C4-2B (cell line): ENCODE measurements around the gene LMAN2L.

Source experiments
- H3K27ac ChIP-seq: fragments of 450-650 bp; 2 replicates; pipeline ENCODE4 v1.5.1; 2017
- ZFX ChIP-seq: fragments of 450-650 bp; IDR thresholded peaks from 2 replicates; pipeline ENCODE4 v1.6.1; 2017
- TF ChIP-seq, protein P1 (sequence below): fragments of 450-650 bp; conservative IDR thresholded peaks from 2 replicates; pipeline ENCODE4 v1.5.1; 2017; ENCODE audit warnings: mild to moderate bottlenecking

Gene LMAN2L, protein sequence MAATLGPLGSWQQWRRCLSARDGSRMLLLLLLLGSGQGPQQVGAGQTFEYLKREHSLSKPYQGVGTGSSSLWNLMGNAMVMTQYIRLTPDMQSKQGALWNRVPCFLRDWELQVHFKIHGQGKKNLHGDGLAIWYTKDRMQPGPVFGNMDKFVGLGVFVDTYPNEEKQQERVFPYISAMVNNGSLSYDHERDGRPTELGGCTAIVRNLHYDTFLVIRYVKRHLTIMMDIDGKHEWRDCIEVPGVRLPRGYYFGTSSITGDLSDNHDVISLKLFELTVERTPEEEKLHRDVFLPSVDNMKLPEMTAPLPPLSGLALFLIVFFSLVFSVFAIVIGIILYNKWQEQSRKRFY

DNA sequence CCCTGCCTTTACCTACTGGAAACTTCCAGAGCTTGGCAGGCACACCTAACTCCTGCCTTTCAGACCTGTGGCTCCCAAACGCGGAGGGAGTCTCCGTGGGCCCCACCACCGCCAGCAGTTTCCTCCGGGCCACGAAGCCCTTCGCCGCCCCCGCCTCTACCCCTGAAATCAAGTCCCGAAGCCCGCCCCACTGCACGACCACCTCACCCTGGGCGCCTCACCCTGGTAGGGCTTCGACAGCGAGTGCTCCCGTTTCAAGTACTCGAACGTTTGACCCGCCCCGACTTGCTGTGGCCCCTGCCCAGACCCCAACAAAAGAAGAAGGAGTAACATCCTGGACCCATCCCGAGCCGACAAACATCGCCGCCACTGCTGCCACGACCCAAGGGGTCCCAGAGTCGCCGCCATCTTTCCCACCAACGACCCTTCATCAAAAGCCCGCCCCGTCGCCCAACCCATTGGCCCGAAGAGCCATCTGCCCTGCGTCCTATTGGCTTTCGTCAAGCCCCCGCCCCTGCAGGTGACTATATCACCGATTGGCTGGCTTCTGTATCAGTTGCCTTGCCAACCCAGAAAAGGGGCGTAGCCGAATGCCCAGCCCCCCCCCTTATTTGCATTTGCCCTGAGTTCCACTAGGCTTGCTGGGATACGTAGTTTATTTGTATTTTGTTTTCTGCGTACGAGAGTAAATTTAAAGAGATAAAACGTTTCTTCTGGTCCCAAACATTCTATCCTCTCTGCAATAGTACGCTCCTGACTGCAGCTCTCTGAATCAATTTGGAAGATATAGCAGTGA, at the start of gene LMAN2L:
Gene LMAN2L, minus strand, starts transcription at position 432 of the 796 bp plus-strand sequence. Its CDS starts 24 bp downstream, at position 408.
- no peak for TF ChIP-seq ZFX
- TF ChIP-seq, protein P1, sequence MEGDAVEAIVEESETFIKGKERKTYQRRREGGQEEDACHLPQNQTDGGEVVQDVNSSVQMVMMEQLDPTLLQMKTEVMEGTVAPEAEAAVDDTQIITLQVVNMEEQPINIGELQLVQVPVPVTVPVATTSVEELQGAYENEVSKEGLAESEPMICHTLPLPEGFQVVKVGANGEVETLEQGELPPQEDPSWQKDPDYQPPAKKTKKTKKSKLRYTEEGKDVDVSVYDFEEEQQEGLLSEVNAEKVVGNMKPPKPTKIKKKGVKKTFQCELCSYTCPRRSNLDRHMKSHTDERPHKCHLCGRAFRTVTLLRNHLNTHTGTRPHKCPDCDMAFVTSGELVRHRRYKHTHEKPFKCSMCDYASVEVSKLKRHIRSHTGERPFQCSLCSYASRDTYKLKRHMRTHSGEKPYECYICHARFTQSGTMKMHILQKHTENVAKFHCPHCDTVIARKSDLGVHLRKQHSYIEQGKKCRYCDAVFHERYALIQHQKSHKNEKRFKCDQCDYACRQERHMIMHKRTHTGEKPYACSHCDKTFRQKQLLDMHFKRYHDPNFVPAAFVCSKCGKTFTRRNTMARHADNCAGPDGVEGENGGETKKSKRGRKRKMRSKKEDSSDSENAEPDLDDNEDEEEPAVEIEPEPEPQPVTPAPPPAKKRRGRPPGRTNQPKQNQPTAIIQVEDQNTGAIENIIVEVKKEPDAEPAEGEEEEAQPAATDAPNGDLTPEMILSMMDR, result no peak
- H3K27ac ChIP-seq, result peak within 1 kb of the TSS; percentile 89

- TF ChIP-seq, protein P1, result no peak
- TF ChIP-seq ZFX, result no peak
- H3K27ac ChIP-seq, result peak overlapping the region; percentile 37; the same call in 1 of the 2 replicates
Measured at GRCh38 chr2:96789245-96789617, 49.4 kb upstream of the LMAN2L start.

DNA sequence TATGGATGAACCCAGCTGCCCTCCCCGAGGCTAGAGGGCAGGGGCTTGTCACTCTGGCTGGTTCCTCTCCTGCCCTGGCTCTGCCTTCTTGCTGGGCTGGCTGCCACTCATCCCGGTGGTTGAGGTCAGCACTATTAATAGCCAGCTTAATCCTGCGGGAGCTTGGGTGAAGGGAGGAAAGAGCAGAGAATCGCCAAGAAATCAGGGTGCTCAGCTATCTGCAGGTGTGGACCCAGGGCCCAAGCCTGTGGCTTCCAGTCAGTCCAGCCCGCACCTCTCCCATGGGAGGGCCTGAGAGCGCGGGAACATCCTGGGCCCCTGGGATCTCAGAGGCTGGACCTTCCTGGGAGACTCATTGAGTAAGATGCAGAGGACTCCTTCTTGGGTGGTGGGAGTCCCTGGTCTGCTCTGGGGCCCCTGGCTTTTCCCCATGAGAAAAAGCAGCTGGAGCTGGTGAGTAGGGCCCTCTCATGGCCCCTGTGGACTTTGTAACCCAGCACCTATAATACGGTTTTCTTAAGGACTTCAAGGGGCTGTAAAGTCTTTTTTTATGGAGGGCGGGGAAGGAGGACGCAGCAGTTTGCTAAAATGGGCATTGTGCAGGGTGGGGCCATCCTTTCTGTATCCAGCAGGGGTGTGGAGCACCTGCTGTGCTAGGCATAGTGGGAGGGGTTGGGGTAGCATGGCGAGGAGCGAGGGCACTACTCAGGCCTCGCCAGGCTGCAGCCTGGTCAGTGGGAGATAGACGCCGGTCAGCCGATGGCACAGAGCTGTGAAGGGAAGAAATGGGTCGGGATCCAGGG, 48.8 kb upstream of the LMAN2L start:
- TF ChIP-seq ZFX, result no peak
- TF ChIP-seq, protein P1, result no peak
- H3K27ac ChIP-seq, result peak overlapping the region; percentile 37

DNA sequence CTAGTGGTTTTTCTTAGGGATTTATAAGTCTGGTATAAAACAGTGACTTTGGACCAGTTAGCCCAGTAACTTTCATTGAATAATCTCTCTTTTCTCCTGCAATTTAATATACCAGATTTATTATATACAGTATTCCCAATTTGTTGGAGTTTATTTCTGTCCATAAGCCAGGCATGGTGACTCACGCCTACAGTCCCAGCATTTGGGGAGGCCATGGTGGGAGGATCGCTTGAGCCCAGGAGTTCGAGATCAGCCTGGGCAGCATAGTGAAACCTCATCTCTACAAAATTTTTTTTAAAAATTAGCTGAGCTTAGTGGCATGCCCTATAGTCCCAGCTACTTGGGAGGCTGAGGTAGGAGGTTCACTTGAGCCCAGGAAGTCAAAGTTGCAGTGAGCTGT, 47.5 kb upstream of the LMAN2L start:
- H3K27ac ChIP-seq, result peak overlapping the region; percentile 37; the same call in 1 of the 2 replicates
- TF ChIP-seq ZFX, result no peak
- TF ChIP-seq, protein P1, result no peak

DNA sequence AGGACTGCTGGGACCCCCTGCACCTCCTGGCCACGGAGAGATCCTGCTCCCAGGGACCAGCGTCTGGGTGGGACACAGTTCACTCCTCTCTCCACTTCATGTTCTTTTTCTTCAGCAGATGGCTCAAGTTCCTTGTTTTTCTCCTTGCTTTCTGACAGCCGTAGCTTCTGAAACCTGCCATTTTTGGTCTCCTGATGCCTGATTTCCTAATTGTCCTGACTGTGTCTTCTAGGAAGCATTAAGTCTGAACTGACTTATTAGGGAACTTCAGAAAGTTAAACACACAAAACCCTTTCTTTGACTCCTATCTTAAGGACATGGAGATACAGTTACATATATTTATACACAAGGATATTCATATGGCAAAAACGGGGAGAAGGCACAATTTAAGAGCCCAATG, 43.5 kb upstream of the LMAN2L start:
- TF ChIP-seq, protein P1, result no peak
- TF ChIP-seq ZFX, result no peak
- H3K27ac ChIP-seq, result no peak overlapping the region

DNA sequence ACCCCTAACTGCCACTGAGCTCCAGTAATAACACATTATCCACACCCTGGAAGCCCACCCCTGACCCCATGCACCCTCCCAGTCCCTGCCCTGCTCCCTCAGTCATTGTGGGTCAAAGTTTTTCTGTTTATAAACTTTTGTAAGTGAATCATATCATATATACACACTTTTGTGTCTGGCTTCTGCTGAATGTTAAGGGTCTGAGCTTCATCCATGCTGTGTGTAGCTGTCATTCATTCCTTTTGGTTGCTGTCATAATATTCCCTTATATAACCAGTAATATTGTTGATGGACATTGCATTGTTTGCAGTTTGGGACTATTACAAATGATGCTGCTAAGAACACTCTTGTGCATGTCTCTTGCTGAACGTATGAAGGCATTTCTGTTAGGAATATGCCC, 35.3 kb upstream of the LMAN2L start:
- no peak overlapping the region for H3K27ac ChIP-seq
- TF ChIP-seq, protein P1, result no peak
- TF ChIP-seq ZFX, result no peak
